LNCAP (cell line): ENCODE measurements around the gene CLDN22.

ENCODE experiments used
- TF ChIP-seq, protein P1 (sequence below): fragments of 450-650 bp; IDR thresholded peaks from 2 replicates; pipeline ENCODE4 v1.5.1; 2017; ENCODE audit warnings: mild to moderate bottlenecking

The CLDN22 gene

DNA sequence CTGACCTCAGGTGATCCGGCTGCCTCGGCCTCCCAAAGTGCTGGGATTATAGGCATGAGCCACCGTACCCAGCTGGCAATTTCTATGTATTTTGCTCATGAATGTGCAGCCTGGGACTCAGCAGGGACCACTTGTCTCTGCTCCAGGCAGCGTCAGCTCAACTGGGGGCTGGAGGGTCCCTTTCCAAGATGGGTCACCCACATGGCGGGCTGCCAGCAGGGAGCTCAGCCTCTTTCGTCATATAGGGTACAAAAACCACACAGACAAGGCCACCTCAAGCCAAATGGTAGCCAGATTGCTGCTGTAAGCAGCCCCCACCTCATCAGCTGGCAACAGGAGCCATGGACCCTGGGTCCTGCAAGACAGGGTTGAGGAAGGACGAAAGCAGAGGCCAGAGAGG is 4.5 kb upstream of the CLDN22 start:
- TF ChIP-seq, protein P1, sequence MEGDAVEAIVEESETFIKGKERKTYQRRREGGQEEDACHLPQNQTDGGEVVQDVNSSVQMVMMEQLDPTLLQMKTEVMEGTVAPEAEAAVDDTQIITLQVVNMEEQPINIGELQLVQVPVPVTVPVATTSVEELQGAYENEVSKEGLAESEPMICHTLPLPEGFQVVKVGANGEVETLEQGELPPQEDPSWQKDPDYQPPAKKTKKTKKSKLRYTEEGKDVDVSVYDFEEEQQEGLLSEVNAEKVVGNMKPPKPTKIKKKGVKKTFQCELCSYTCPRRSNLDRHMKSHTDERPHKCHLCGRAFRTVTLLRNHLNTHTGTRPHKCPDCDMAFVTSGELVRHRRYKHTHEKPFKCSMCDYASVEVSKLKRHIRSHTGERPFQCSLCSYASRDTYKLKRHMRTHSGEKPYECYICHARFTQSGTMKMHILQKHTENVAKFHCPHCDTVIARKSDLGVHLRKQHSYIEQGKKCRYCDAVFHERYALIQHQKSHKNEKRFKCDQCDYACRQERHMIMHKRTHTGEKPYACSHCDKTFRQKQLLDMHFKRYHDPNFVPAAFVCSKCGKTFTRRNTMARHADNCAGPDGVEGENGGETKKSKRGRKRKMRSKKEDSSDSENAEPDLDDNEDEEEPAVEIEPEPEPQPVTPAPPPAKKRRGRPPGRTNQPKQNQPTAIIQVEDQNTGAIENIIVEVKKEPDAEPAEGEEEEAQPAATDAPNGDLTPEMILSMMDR, result no peak

DNA sequence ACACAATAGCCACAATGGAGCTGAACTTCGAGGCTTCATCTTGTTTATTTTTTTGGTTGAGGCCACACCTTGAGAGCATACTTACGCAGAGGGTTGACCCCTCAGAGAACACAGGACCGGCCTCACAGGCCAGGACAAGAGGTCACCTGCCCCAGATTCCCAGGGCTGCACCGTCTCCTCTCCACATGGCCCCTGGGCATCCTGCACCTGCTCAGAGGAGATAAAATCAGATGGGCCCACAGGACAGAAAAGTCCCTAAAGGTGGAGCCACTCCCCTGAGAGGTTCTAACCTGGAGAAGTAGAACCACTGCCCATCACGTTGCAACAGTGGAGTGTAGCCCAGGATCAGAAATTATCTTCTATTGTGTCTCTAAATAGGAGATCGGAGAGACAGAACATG is 3.2 kb upstream of the CLDN22 start:
- TF ChIP-seq, protein P1, result no peak

DNA sequence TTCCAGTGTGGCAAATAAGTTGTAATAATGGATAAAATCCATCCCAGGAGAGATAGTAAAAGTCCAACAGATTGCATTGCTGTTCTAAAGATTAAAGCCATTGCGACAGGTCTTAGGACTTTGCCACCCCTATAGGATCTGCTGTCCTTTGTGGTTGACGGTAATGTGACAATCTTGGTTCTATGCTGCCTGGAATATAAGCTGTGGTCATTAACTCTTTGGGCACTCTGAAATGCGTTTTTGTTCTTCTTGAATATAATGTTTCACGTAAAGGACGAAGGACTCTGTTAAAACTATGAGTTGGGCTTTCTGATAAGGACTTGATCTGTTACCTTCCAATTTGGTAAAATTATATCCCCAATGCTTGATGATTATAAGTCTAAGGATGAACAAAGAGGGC is 2.2 kb upstream of the CLDN22 start, which contains the start of gene CLDN24:
Gene CLDN24 (minus strand): TSS at position 101 of the 400 bp plus-strand sequence. CDS start 0 bp downstream, at position 101.
- TF ChIP-seq, protein P1, result no peak

DNA sequence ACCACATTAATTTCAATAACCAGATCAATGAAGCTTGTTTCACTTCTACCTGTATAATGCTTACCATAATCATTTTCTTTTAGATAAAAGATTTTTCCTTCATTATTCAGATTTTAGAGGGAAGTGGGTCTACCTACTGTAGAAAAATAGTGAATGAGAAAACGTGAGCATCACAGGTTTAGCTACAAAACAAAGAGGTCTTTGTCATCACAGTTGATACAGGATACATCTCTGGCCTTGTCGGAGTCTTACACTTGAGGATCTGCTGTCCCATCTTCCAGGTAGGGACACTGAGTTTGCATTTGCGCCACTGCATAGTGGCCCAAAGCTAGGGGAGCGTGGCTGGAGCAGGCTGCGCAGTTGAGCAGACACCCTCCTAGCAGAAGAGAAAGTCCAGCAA is 1.4 kb upstream of the CLDN22 start:
- TF ChIP-seq, protein P1, result no peak

DNA sequence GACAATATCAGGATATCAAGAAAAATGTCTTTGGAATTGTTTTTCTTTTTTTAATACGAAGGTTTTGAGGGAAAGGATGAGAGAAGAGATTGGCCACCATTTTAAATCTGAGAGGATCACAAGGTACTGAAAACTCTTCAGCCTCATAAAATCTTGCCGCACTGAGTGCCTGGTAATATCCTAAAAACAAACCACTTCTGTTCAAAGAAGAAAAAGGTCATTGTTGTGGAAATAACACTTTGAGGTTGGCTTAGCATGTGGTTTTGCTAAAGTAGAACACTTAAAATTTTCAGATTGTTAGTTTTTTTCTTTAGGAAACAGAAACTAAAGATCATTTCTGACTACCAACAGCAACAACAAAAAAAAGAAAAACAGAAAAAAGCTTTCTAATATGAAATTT is 1.0 kb upstream of the CLDN22 start:
- TF ChIP-seq, protein P1, result no peak

DNA sequence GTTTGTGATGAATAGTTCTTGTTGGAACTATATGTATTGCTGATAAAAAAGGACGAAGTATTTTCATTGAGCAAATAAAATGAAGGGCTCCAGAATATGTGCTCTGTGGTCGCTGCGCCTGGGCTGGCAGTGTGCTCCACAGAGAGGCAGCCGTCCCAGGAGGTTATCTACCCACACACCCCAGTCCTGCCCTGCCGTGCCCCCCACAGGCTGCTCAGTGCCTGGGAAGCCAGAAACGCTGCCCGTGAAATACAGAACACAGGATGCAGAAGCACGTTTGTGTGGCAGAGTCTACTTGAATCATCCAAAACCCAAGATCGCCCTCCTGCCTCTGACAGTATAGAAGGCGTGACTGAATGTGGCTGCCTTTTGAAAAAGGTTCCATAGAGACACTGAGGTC is 1.4 kb downstream of the CLDN22 start:
- TF ChIP-seq, protein P1, result no peak

DNA sequence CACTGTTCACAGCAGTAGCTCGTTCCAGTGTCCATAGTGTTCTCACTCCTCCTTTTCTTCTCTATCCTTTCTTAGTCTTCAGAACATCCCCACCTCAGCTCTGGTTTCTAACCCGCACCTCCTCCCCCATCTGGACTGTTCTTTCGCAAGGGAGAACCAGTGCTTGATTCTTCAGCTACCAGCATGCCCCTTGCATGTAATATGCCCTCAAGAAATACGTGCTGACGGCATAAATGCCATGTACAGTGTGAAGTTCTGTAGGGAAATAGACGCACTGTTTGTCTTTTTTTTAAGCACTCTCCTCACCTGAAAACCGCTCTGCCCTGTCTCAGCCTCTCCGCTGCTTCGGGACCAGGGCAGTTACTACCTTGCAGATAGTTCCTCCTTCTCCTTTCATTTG is 5.3 kb downstream of the CLDN22 start:
- TF ChIP-seq, protein P1, result no peak

DNA sequence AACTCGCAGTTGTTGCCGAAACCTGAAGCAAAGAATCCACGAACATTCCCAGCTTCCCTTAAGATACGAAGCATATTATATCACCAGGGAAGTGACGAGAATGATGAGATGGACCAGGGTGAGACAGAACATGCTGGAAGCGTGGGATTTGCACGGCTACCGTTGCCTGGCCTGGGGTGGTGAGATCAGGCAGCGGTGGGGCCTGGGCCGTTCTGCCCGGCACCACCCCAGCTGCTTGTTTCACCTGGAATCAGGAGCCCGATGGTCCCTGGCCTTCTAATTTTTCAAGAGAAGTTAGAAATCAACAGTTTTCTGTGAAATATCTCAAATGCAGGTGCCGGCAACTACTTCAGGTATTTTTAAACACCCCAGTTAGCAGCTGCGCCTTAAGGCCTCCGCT is 5.7 kb downstream of the CLDN22 start:
- TF ChIP-seq, protein P1, result no peak
